NOMO-1 (cell line): ENCODE data around the gene DEPDC1B.
A peak's percentile ranks its signal among the peaks of the same experiment; 100 is the strongest.
"Not testable (repeated sequence)": the region's sequence is repeated elsewhere in the genome, so short reads cannot be mapped to it uniquely, and the experiment has no call there.

Experiments used
- DNase-seq, 2 experiments: peaks; one replicate each; lab custom pipeline; 2025; ENCODE audit not compliant: unreplicated experiment in 2 of 2; lab: John Stamatoyannopoulos, UW

The DEPDC1B gene

DNA sequence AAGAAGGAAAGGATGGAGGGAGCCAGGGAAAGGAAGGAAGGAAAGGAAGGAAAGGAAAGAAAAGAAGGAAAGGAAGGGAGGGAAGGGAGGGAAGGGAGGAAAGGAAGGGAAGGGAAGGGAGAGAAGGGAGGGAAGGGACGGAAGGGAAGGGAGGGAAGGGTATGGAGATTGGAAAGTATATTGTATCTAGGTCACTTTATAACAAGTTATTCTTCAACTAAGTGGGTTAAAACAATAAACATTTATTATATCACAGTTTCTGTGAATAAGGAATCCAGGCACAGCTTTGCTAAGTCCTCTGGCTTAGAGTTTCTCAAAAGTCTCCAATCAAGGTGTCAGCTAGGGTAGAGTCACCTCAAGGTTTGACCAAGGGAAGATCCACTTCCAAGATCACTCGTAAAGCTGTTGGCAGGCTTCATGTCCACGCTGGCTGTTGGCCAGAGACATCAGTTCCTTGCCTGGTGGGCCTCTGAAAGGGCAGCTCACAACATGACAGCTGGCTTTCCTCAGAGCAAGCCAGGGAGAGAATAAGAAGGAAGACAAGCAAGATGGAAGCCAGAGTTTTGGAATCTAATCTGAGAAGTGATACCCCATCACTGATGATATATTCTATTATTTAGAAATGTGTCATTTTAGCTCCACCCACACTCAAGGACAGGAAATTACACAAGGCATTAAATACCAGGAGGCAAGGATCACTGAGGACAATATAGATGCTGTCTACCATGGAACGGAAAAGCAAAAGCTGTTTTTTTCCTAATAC, 105.1 kb downstream of the DEPDC1B start:
- no peak for DNase-seq

DNA sequence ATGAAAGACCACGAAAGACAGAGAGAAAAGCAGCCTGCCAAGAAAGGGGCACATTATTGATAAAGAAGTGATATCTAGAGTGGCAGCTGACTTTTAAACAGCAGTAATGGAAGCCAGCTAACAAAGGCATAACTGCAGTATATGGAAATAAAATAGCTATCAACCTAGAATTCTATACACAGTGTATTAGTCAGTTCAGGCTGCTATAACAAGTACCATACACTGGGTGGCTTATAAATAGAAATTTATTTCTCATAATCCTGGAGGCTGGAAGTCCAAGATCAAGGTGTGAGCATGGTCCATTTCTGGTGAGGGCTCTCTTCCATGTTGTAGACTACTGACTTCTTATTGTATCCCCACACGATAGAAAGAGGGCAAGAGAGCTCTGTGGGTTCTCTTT, 109.8 kb downstream of the DEPDC1B start:
- no peak for DNase-seq

DNA sequence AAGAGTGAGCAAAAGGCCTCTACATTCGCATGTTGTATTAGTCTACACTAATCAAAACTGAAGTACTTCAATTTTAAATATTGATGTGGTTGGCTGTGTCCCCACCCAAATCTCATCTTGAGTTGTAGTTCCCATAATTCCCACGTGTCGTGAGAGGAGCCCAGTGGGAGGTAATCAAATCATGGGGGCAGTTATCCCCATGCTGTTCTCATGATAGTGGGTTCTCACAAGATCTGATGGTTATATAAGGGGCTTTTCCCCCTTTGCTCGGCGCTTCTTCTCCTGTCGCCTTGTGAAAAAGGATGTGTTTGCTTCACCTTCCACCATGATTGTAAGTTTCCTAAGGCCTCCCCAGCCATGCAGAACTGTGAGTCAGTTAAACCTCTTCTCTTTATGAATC, 112.7 kb downstream of the DEPDC1B start:
- not testable (repeated sequence) for DNase-seq

DNA sequence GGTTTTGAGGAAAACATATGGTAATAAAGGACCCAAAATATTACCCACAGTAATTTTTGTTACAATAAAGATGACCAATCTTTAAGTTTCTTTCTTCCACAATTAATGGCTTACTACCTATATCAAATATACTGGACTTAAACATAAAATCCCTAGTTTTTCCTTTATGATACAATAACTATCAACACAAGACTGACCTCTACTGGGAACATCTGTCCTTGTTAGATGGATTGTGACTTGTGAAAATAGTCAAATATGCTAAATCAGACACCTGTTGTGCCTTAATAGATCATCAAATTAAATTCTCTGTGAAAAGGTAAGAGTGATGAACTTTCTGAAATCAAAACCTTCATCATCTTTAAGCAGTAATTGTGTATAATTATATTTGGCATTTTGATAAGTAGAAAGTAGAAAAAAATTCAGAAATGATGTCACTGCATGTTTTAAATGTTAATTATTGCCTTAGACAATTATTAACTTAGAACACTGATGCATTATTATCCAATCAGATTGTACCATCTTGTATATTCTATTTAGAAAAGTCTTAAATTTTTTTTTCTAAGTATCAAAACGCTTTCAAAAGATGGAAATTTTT, 113.6 kb downstream of the DEPDC1B start:
- peak in 1 of 2 experiments; percentile 17 for DNase-seq

DNA sequence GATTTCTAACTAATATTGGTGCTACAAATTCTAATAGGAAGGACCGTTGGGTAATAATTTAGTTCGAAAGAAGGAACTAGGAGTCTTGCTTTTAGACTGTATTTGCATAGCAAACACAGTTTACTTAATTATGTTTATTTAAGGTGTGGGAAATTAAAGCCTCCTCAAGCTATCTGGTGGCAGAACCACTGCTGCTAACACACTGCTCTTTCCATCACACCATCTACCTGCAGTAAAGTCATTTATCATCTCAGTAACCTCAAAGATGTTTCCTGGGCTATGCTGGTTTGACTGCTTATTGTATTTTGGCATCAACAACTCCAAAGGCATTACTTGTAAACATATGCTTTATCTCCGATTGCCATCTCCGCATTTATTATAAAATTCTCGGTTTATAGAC, 114.3 kb downstream of the DEPDC1B start:
- DNase-seq: no peak

DNA sequence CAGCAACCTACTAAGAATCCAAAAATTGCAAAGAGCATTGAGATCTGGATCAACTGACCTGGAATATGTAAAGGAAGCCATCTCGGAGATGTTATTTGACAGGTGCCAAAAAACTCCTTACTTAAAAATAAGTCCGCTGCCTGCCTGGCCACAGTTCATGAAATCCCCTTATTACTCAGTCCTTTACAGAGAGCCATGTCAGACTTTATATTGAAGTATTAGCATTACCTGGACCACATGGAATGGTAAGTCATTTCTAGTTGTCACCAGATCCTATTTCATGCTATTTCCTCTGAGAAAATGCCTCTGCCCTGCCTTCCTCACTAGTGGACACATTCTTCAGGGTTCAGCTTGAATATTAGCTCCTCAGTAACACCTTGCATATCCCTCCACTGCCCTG, 115.7 kb downstream of the DEPDC1B start:
- DNase-seq: no peak

DNA sequence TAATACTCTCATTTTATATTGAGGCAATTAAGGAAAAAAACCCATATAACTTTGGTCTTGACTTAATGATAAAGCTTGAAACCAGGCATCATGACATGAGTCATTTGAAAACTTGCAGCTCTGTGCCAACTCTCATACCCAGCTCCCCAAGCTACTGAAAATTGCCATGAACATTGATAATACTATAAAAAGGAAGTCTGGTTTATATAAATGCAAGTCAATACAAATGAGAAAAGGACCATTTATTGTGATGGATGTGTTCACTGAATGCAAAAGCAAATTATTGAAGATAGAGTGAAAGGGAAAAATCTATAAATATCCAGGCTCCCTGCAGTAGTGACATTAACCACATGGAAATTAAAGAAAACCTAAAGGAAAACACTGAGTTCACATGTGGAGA, 116.3 kb downstream of the DEPDC1B start:
- no peak for DNase-seq

DNA sequence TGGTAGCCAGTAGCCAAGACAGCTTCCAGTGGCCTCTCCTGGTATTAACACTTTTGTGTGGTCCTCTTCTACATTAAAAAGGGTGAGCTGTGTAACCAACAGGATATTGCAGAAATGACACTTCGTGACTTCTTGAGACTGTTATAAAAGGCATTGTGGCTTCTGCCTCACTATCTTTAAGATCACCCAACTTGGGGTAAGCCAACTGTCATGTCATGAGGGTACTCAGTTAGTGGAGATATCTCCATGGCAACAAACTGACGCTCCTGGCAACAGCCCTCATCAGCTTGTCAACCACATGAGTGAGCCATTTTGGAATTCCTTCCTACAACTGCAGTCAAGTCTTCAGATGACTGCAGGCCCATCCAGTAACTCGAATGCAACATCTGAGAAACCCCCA, 121.7 kb downstream of the DEPDC1B start:
- no peak for DNase-seq

DNA sequence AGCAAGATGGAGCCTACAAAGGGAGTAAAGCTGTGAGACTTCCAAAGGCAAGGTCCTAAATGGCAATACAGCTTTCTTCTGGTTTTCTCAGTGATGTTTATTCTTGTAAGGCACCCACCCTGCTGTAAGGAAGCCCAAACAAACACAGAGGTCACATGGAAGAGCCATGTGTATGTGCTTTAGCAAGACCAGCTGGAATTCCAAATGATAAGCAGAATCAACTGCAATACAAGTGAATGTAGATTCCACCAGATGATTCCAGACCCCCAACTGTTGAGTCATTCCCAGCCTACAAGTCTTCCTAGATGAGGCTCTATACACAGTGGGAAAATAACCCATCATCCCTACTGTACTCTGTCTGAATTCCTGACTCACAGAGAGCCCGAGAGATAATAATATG, 122.8 kb downstream of the DEPDC1B start:
- no peak for DNase-seq

DNA sequence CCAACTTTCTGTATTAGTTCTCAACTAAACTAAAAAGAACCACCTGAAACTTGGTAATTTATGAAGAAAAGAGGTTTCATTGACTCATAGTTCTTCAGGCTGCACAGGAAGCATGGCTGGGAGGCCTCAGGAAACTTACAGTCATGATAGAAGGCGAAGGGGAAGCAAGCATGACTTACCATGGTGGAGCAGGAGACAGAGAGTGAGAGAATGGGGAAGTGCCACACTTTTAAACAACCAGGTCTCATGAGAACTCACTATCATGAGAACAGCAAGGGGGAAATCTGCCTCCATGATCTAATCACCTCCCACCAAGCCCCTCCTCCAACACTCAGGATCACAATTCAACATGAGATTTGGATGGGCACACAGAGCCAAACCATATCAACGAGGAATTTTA, 123.5 kb downstream of the DEPDC1B start:
- no peak for DNase-seq

DNA sequence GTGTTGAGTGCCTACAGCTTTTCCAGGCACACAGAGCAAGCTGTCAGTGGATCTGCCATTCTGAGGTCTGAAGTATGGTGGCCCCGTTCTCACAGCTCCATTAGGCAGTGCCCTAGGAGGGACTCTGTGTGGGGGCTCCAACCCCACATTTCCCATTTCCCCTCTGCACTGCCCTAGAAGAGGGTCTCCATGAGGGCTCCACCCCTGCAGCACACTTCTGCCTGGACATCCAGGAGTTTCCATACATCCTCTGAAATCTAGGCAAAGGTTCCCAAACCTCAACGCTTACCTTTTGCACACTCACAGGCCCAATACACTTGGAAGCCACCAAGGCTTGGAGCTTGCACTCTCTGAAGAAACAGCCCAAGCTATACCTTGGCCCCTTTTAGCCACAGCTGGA, 131.3 kb downstream of the DEPDC1B start:
- DNase-seq: no peak

DNA sequence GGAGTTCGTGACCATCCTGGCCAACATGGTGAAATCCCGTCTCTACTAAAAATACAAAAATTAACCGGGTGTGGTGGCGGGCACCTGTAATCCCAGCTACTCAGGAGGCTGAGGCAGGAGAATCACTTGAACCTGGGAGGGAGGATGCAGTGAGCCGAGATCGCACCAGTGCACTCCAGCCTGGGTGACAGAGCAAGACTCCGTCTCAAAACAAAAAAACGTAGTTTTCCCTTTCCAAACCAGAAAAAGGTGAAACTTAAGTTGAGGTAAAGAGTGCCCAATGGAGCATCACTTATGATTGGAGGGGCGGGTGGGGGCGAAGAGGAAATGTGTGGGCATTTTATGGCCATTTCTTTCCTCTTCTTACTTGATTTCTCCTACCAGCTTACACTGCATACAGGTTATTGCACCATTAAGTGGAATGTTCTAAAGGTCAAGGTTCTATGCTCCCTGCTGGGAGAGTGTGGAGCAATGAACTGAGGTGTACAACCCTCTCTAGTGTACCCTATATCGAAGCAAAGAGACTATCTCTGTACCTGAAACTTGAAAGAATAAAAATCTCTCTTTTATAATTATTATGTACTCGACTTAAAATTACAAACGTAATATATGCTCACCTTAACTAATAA, 136.2 kb downstream of the DEPDC1B start:
- DNase-seq: no peak

DNA sequence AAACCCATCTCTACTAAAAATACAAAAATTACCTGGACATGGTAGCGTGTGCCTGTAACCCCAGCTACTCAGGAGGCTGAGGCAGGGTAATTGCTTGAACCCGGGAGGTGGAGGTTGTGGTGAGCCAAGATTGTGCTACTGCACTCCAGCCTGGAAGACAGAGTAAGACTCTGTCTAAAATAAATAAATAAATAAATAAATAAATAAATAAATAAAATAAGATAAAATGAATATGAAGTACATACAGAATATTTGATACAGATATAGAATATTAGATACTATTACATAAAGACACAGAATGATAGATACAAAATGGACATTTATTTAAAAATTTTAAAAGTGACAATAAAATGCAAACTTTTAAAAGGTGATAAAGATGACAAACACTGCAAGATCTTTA, 146.7 kb downstream of the DEPDC1B start:
- DNase-seq: not testable (repeated sequence)

DNA sequence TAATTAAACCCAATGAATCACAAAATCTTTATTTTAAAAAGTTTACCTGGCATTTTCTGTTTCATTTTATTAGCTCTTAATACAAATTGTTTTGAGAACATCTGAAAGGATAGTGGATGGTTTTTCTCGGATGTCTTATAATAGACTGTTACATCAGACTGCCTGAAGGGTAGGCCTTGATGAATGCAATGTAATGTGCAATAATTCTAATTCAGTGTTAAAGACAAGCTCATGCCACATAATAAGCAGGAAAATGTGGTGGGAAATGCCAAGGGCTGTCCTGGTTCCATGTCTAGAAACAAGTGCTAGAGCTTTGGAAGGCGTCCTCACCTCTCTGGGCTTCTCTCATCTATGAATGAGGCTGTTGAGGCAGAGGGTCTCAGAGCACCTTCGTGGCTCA, 148.1 kb downstream of the DEPDC1B start:
- no peak for DNase-seq

DNA sequence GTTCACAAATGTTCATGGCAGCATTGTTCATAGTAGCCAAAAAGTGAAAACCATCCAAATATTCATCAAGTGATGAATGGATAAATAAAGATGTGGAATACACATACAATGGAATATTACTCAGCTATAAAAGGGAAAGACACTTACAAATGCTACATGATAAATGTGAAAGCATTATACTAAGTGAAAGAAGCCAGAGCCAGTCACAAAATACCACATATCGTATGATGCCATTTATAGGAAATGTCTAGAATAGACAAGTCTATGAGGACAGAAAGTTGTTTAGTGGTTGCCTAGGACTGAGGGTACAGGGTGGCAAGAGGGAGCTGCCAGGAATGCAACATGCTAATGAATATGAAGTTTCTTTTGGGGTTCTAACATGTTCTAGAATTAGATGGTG, 148.7 kb downstream of the DEPDC1B start:
- no peak for DNase-seq

DNA sequence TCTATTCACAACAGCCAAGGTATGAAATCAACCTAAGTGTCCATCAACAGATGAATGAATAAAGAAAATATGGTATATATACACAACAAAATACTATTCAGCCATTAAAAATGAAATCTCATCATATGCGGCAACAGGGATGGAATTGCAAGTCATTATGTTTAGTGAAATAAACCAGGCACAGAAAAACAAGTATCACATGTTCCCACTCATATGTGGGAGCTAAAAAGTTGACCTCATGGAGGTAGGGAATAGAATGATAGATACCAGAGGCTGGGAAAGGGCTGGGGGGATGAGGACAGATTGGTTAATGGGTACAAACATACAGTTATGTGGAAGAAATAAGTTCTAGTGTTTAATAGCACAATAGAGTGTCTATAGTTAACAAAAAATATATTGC, 149.7 kb downstream of the DEPDC1B start:
- no peak for DNase-seq

DNA sequence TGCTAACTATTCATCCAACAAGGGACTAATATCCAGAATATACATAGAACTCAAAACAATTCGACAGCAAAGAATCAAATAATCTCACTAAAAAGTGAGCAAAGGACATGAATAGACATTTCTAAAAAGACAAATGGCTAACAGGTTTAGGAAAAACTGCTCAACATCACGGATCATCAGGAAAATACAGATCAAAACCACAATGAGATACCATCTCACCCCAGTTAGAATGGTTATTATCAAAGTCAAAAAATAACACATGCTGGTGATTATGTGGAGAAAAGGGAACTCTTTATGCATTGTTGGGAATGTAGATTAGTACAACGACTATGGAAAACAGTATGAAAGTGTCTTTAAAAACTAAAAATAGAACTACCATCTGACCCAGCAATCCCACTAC, 150.1 kb downstream of the DEPDC1B start:
- no peak for DNase-seq
